Anterior cingulate cortex (tissue), 58 donors: ENCODE results near the gene MROH8.
"Not testable (repeated sequence)": the region's sequence is repeated elsewhere in the genome, so short reads cannot be mapped to it uniquely, and the experiment has no call there.

Source experiments
- DNase-seq, 58 donors: peaks; one replicate each; lab custom pipeline; 2025; lab: John Stamatoyannopoulos, UW

MROH8 gene

GRCh38 chr20:37161830-37162549 lies 17.4 kb downstream of the MROH8 start:
- peak in 1 of 58 donors; percentile 11 for DNase-seq

- DNase-seq: no peak
These were observed 18.7 kb downstream of the MROH8 start for GRCh38 chr20:37160683-37161082.

GRCh38 chr20:37158248-37158647 lies 21.1 kb downstream of the MROH8 start:
- DNase-seq: no peak

GRCh38 chr20:37155987-37156386 lies 23.4 kb downstream of the MROH8 start:
- DNase-seq: no peak

- DNase-seq: no peak
These were observed 24.6 kb downstream of the MROH8 start for GRCh38 chr20:37154684-37155298.

- no peak for DNase-seq
These were observed 27.1 kb downstream of the MROH8 start for GRCh38 chr20:37152284-37152683.

- DNase-seq: no peak
These were observed 27.8 kb downstream of the MROH8 start for GRCh38 chr20:37151529-37151928.

GRCh38 chr20:37150864-37151263 lies 28.5 kb downstream of the MROH8 start:
- not testable (repeated sequence) for DNase-seq

- no peak for DNase-seq
These were observed 32.1 kb downstream of the MROH8 start for GRCh38 chr20:37147250-37147649.

- DNase-seq: no peak
These were observed 34.4 kb downstream of the MROH8 start for GRCh38 chr20:37144856-37145404.

GRCh38 chr20:37142708-37143107 lies 36.6 kb downstream of the MROH8 start:
- DNase-seq: no peak

GRCh38 chr20:37137547-37137946 lies 41.8 kb downstream of the MROH8 start:
- no peak for DNase-seq

- no peak for DNase-seq
These were observed 45.4 kb downstream of the MROH8 start for GRCh38 chr20:37133952-37134351.

- no peak for DNase-seq
These were observed 47.9 kb downstream of the MROH8 start for GRCh38 chr20:37131486-37131885.

GRCh38 chr20:37128803-37129202 lies 50.5 kb downstream of the MROH8 start:
- no peak for DNase-seq

GRCh38 chr20:37126290-37126689 lies 53.1 kb downstream of the MROH8 start:
- not testable (repeated sequence) for DNase-seq

- no peak for DNase-seq
These were observed 55.9 kb downstream of the MROH8 start for GRCh38 chr20:37123441-37123840.

GRCh38 chr20:37120497-37120896 lies 58.9 kb downstream of the MROH8 start:
- no peak for DNase-seq

- DNase-seq: no peak
These were observed 59.9 kb downstream of the MROH8 start for GRCh38 chr20:37119356-37120036.

GRCh38 chr20:37114012-37114411 lies 65.3 kb downstream of the MROH8 start:
- DNase-seq: no peak

GRCh38 chr20:37111926-37112455 lies 67.4 kb downstream of the MROH8 start:
- DNase-seq: no peak
